ENCODE measurements around the gene GALNT11.

GALNT11 gene

GRCh38 chr7:152140560-152140959 is 115.1 kb downstream of the GALNT11 start:
- Histone ChIP-seq H3K36me3 (ENCODE audit: insufficient read depth, low read length) (peaks cover 73% of the 10 kb centered on the region), H3K27ac (no peak overlapping the region), H3K9me3 (ENCODE audit: low read depth, low read length) (no peaks in the 10 kb centered on the region), H3K9ac (ENCODE audit: insufficient read length) (no peak overlapping the region), H3K4me3 (no peak overlapping the region)
- no peak for TF ChIP-seq EZH2 (IDR thresholded peaks at IDR 0.05)
- DNase-seq (ENCODE audit: low read depth, low spot score), result no peak

- no peak overlapping the region for H3K4me3 ChIP-seq
- H3K9ac ChIP-seq (ENCODE audit: insufficient read length), result no peak overlapping the region
- DNase-seq (ENCODE audit: low read depth, low spot score), result no peak
- H3K36me3 ChIP-seq (ENCODE audit: insufficient read depth, low read length), result peaks cover 85% of the 10 kb centered on the region
- peak overlapping the region; percentile 21; the same call in 1 of the 2 replicates for H3K27ac ChIP-seq
- TF ChIP-seq POLR2AphosphoS5 (IDR thresholded peaks at IDR 0.05; ENCODE audit: borderline replicate concordance, low read depth, low read length) (no peak), EZH2 (IDR thresholded peaks at IDR 0.05) (no peak), FOXP2 (optimal IDR thresholded peaks at IDR 0.05; ENCODE audit: control extremely low read depth, extremely low read length, insufficient read depth) (no peak)
- no peaks in the 10 kb centered on the region for H3K9me3 ChIP-seq (ENCODE audit: low read depth, low read length)
Measured at GRCh38 chr7:152142976-152143595, 117.6 kb downstream of the GALNT11 start.

GRCh38 chr7:152144557-152145245 is 119.2 kb downstream of the GALNT11 start:
- Histone ChIP-seq H3K36me3 (ENCODE audit: insufficient read depth, low read length) (peaks cover 85% of the 10 kb centered on the region), H3K4me3 (no peak overlapping the region), H3K9ac (ENCODE audit: insufficient read length) (no peak overlapping the region), H3K9me3 (ENCODE audit: low read depth, low read length) (no peaks in the 10 kb centered on the region), H3K27ac (no peak overlapping the region)
- TF ChIP-seq EZH2 (IDR thresholded peaks at IDR 0.05), result no peak
- no peak for TF ChIP-seq POLR2AphosphoS5 (IDR thresholded peaks at IDR 0.05; ENCODE audit: borderline replicate concordance, low read depth, low read length)
- no peak for TF ChIP-seq FOXP2 (optimal IDR thresholded peaks at IDR 0.05; ENCODE audit: control extremely low read depth, extremely low read length, insufficient read depth)
- no peak for DNase-seq (ENCODE audit: low read depth, low spot score)

GRCh38 chr7:152145853-152146466 is 120.5 kb downstream of the GALNT11 start:
- DNase-seq (ENCODE audit: low read depth, low spot score), result peak; percentile 22

GRCh38 chr7:152148706-152149105 is 123.2 kb downstream of the GALNT11 start:
- Histone ChIP-seq H3K9ac (ENCODE audit: insufficient read length) (no peak overlapping the region), H3K9me3 (ENCODE audit: low read depth, low read length) (no peaks in the 10 kb centered on the region), H3K36me3 (ENCODE audit: insufficient read depth, low read length) (peaks cover 92% of the 10 kb centered on the region), H3K27ac (no peak overlapping the region), H3K4me3 (no peak overlapping the region)
- DNase-seq (ENCODE audit: low read depth, low spot score), result no peak
- TF ChIP-seq EZH2 (IDR thresholded peaks at IDR 0.05), result no peak
- no peak for TF ChIP-seq FOXP2 (optimal IDR thresholded peaks at IDR 0.05; ENCODE audit: control extremely low read depth, extremely low read length, insufficient read depth)
- TF ChIP-seq POLR2AphosphoS5 (IDR thresholded peaks at IDR 0.05; ENCODE audit: borderline replicate concordance, low read depth, low read length), result no peak

More at GRCh38 chr7:152145853-152146466, 120.5 kb downstream of the GALNT11 start:
- Histone ChIP-seq H3K27ac (no peak overlapping the region; the same call in none of the 2 replicates), H3K4me3 (no peak overlapping the region), H3K9ac (ENCODE audit: insufficient read length) (no peak overlapping the region), H3K9me3 (ENCODE audit: low read depth, low read length) (no peaks in the 10 kb centered on the region), H3K36me3 (ENCODE audit: insufficient read depth, low read length) (peaks cover 82% of the 10 kb centered on the region)
- TF ChIP-seq POLR2AphosphoS5 (IDR thresholded peaks at IDR 0.05; ENCODE audit: borderline replicate concordance, low read depth, low read length) (no peak), EZH2 (IDR thresholded peaks at IDR 0.05) (no peak), FOXP2 (optimal IDR thresholded peaks at IDR 0.05; ENCODE audit: control extremely low read depth, extremely low read length, insufficient read depth) (no peak)

- H3K9ac ChIP-seq (ENCODE audit: insufficient read length), result no peak overlapping the region
- no peak overlapping the region for H3K4me3 ChIP-seq
- no peak overlapping the region for H3K27ac ChIP-seq
- no peaks in the 10 kb centered on the region for H3K9me3 ChIP-seq (ENCODE audit: low read depth, low read length)
- H3K36me3 ChIP-seq (ENCODE audit: insufficient read depth, low read length), result peaks cover 92% of the 10 kb centered on the region
- TF ChIP-seq POLR2AphosphoS5 (IDR thresholded peaks at IDR 0.05; ENCODE audit: borderline replicate concordance, low read depth, low read length) (no peak), EZH2 (IDR thresholded peaks at IDR 0.05) (no peak), FOXP2 (optimal IDR thresholded peaks at IDR 0.05; ENCODE audit: control extremely low read depth, extremely low read length, insufficient read depth) (no peak)
- no peak for DNase-seq (ENCODE audit: low read depth, low spot score)
Measured at GRCh38 chr7:152149363-152149762, 123.9 kb downstream of the GALNT11 start.

GRCh38 chr7:152152267-152152666 is 126.8 kb downstream of the GALNT11 start:
- peaks cover 87% of the 10 kb centered on the region for H3K36me3 ChIP-seq (ENCODE audit: insufficient read depth, low read length)
- no peak for DNase-seq (ENCODE audit: low read depth, low spot score)
- no peak for TF ChIP-seq POLR2AphosphoS5 (IDR thresholded peaks at IDR 0.05; ENCODE audit: borderline replicate concordance, low read depth, low read length)
- no peak for TF ChIP-seq FOXP2 (optimal IDR thresholded peaks at IDR 0.05; ENCODE audit: control extremely low read depth, extremely low read length, insufficient read depth)
- TF ChIP-seq EZH2 (IDR thresholded peaks at IDR 0.05), result no peak
- H3K4me3 ChIP-seq, result no peak overlapping the region
- H3K9ac ChIP-seq (ENCODE audit: insufficient read length), result no peak overlapping the region
- H3K9me3 ChIP-seq (ENCODE audit: low read depth, low read length), result no peaks in the 10 kb centered on the region
- H3K27ac ChIP-seq, result no peak overlapping the region

- H3K4me3 ChIP-seq, result no peak overlapping the region
- peaks cover 78% of the 10 kb centered on the region for H3K36me3 ChIP-seq (ENCODE audit: insufficient read depth, low read length)
- DNase-seq (ENCODE audit: low read depth, low spot score), result no peak
- no peaks in the 10 kb centered on the region for H3K9me3 ChIP-seq (ENCODE audit: low read depth, low read length)
- TF ChIP-seq FOXP2 (optimal IDR thresholded peaks at IDR 0.05; ENCODE audit: control extremely low read depth, extremely low read length, insufficient read depth) (no peak), EZH2 (IDR thresholded peaks at IDR 0.05) (no peak), POLR2AphosphoS5 (IDR thresholded peaks at IDR 0.05; ENCODE audit: borderline replicate concordance, low read depth, low read length) (no peak)
- no peak overlapping the region for H3K9ac ChIP-seq (ENCODE audit: insufficient read length)
- no peak overlapping the region for H3K27ac ChIP-seq
Measured at GRCh38 chr7:152158801-152159587, 133.5 kb downstream of the GALNT11 start.
